ENCODE data around the gene TCF4. TPM values are rescaled to one million over a fixed set of nuclear protein-coding genes. Genes with fewer than 3 reads are reported as not detected.

The TCF4 gene
- total RNA-seq, 1 experiment from 2014 or later: 2.3 TPM

DNA sequence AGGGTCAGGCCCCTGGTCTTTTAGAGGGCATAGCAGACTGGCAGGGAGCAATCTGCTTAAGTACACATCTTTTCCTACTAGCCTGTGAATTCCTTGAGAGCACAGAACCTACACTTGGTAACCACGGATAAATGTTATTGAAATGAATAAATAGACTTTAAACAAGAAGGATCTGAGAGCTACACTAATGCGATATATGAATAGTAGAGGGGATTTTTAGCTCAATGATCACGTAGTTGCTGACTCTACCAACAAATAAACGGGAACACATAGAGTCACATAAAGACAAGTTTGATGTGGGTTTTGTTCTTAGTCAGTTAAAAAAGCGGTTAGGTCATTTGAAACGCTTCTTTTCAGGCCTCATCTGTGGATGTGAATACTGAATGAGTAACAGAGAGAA is 338.4 kb downstream of the TCF4 start:
- no peak for ATAC-seq
- no peaks in the 10 kb centered on the region for H3K4me1 ChIP-seq (ENCODE audit: control insufficient read depth, insufficient read depth, low read length)
- ChIA-PET POLR2A (no interaction called here), CTCF (no interaction called here)
- H3K4me3 ChIP-seq (ENCODE audit: low read depth in 2 of 2, low read length in 2 of 2): no peak overlapping the region
- in situ Hi-C loops (cut with HindIII; ENCODE audit: low pct_unique_long_range_greater_than_20kb, low sequenced_read_pairs): no loop called here
- DNase-seq (ENCODE audit: low read depth, low spot score): no peak
- intact Hi-C loops (cut with micrococcal nuclease; ENCODE audit: unreplicated experiment): no loop called here
- TF ChIP-seq, protein P1, sequence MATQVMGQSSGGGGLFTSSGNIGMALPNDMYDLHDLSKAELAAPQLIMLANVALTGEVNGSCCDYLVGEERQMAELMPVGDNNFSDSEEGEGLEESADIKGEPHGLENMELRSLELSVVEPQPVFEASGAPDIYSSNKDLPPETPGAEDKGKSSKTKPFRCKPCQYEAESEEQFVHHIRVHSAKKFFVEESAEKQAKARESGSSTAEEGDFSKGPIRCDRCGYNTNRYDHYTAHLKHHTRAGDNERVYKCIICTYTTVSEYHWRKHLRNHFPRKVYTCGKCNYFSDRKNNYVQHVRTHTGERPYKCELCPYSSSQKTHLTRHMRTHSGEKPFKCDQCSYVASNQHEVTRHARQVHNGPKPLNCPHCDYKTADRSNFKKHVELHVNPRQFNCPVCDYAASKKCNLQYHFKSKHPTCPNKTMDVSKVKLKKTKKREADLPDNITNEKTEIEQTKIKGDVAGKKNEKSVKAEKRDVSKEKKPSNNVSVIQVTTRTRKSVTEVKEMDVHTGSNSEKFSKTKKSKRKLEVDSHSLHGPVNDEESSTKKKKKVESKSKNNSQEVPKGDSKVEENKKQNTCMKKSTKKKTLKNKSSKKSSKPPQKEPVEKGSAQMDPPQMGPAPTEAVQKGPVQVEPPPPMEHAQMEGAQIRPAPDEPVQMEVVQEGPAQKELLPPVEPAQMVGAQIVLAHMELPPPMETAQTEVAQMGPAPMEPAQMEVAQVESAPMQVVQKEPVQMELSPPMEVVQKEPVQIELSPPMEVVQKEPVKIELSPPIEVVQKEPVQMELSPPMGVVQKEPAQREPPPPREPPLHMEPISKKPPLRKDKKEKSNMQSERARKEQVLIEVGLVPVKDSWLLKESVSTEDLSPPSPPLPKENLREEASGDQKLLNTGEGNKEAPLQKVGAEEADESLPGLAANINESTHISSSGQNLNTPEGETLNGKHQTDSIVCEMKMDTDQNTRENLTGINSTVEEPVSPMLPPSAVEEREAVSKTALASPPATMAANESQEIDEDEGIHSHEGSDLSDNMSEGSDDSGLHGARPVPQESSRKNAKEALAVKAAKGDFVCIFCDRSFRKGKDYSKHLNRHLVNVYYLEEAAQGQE (IDR thresholded peaks at IDR 0.05; ENCODE audit: insufficient read depth in 1 of 2, low read depth in 2 of 2, low read length in 1 of 2): no peak
- TF ChIP-seq TCF7L2 (IDR thresholded peaks at IDR 0.05; ENCODE audit: low read depth, low read length) (no peak), SIN3A (IDR thresholded peaks at IDR 0.05; ENCODE audit: borderline replicate concordance, insufficient read depth, low read depth, low read length) (no peak), POLR2AphosphoS5 (IDR thresholded peaks at IDR 0.05; ENCODE audit: low read depth, low read length) (no peak)
- TF ChIP-seq, protein P2, sequence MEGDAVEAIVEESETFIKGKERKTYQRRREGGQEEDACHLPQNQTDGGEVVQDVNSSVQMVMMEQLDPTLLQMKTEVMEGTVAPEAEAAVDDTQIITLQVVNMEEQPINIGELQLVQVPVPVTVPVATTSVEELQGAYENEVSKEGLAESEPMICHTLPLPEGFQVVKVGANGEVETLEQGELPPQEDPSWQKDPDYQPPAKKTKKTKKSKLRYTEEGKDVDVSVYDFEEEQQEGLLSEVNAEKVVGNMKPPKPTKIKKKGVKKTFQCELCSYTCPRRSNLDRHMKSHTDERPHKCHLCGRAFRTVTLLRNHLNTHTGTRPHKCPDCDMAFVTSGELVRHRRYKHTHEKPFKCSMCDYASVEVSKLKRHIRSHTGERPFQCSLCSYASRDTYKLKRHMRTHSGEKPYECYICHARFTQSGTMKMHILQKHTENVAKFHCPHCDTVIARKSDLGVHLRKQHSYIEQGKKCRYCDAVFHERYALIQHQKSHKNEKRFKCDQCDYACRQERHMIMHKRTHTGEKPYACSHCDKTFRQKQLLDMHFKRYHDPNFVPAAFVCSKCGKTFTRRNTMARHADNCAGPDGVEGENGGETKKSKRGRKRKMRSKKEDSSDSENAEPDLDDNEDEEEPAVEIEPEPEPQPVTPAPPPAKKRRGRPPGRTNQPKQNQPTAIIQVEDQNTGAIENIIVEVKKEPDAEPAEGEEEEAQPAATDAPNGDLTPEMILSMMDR (IDR thresholded peaks at IDR 0.05): no peak
- H3K36me3 ChIP-seq (ENCODE audit: control insufficient read depth, insufficient read depth, low read length): no peaks in the 10 kb centered on the region
- H3K9me3 ChIP-seq (ENCODE audit: control insufficient read depth, insufficient read depth, low read depth, low read length): no peaks in the 10 kb centered on the region
- BruUV-seq (replicated peaks): no TSS peak
- no peaks in the 10 kb centered on the region for H3K27me3 ChIP-seq (ENCODE audit: control insufficient read depth, insufficient read depth, low read length)
- H3K27ac ChIP-seq (ENCODE audit: low read length): no peak overlapping the region

DNA sequence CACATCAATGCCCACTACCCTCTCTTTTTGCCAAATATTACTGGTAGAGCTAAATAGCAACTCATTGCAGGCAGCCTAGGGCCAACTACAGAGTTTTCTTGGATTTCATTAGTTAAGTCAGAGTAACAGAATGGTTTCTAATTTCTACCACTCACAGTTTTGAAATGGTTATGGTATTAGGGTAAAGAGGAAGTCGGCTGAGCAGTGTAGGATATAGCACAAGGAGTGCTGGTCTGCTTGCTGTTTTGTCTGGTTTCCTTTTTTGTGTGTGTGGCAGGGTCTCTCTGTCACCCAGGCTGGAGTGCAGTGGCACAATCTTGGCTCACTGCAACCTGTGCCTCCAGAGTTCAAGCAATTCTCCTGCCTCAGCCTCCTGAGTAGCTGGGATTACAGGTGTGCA is 339.5 kb downstream of the TCF4 start:
- CTCF ChIA-PET: no interaction called here
- intact Hi-C loops (cut with micrococcal nuclease; ENCODE audit: unreplicated experiment): no loop called here
- in situ Hi-C loops (cut with HindIII; ENCODE audit: low pct_unique_long_range_greater_than_20kb, low sequenced_read_pairs): no loop called here

More for the DNA sequence above, 339.5 kb downstream of the TCF4 start:
- no peak overlapping the region for H3K4me3 ChIP-seq (ENCODE audit: low read depth in 2 of 2, low read length in 2 of 2)
- no peaks in the 10 kb centered on the region for H3K27me3 ChIP-seq (ENCODE audit: control insufficient read depth, insufficient read depth, low read length)
- BruUV-seq (replicated peaks): no TSS peak
- no peaks in the 10 kb centered on the region for H3K9me3 ChIP-seq (ENCODE audit: control insufficient read depth, insufficient read depth, low read depth, low read length)
- H3K4me1 ChIP-seq (ENCODE audit: control insufficient read depth, insufficient read depth, low read length): no peaks in the 10 kb centered on the region
- DNase-seq (ENCODE audit: low read depth, low spot score) (no peak), ATAC-seq (no peak)
- no peak overlapping the region for H3K27ac ChIP-seq (ENCODE audit: low read length)
- no peaks in the 10 kb centered on the region for H3K36me3 ChIP-seq (ENCODE audit: control insufficient read depth, insufficient read depth, low read length)
- POLR2A ChIA-PET: no interaction called here
- TF ChIP-seq TCF7L2 (IDR thresholded peaks at IDR 0.05; ENCODE audit: low read depth, low read length) (no peak), SIN3A (IDR thresholded peaks at IDR 0.05; ENCODE audit: borderline replicate concordance, insufficient read depth, low read depth, low read length) (no peak), POLR2AphosphoS5 (IDR thresholded peaks at IDR 0.05; ENCODE audit: low read depth, low read length) (no peak)
- TF ChIP-seq, protein P2 (IDR thresholded peaks at IDR 0.05): no peak
- TF ChIP-seq, protein P1 (IDR thresholded peaks at IDR 0.05; ENCODE audit: insufficient read depth in 1 of 2, low read depth in 2 of 2, low read length in 1 of 2): no peak

All from Panc1 (cell line).